ENCODE data around the gene GPR32. TPM values are rescaled to one million over a fixed set of nuclear protein-coding genes. Genes with fewer than 3 reads are reported as not detected.
"Not testable (repeated sequence)": the region's sequence is repeated elsewhere in the genome, so short reads cannot be mapped to it uniquely, and the experiment has no call there.

Gene GPR32
- total RNA-seq, 1 donor from 2014 or later = not detected

GRCh38 chr19:50780753-50781435 lies 10.6 kb downstream of the GPR32 start:
- DNase-seq (ENCODE audit: low read depth, low spot score) = no peak

DNA sequence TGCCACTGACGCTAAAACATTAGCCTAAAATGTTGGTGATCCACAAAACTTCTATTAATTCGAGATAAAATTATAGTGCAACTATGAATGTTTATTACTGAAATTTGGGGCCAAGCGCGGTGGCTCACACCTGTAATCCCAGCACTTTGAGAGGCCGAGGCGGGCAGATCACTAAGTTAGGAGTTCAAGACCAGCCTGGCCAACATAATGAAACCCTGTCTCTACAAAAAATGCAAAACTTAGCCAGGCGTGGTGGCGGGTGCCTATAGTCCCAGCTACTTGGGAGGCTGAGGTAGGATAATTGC lies 13.5 kb downstream of the GPR32 start:
- not testable (repeated sequence) for DNase-seq (ENCODE audit: low read depth, low spot score)

DNA sequence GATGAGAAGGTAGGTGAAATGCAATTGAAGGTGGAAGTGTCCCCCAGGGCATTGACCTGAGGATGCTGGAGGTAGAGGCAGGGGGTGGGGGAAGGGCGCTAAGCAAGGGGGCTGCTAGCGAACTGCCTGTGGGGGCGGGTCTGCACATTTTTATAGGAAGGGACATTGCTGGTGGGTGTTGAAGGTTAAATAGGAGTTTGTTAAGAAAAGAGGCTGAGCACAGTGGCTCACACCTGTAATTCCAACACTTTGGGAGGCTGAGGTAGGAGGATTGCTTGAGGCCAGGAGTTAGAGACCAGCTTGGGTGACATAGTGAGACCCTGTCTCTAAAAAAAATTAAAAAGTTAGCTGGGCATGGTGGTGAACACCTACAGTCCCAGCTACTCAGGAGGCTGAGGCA lies 14.4 kb downstream of the GPR32 start:
- DNase-seq (ENCODE audit: low read depth, low spot score) = no peak

DNA sequence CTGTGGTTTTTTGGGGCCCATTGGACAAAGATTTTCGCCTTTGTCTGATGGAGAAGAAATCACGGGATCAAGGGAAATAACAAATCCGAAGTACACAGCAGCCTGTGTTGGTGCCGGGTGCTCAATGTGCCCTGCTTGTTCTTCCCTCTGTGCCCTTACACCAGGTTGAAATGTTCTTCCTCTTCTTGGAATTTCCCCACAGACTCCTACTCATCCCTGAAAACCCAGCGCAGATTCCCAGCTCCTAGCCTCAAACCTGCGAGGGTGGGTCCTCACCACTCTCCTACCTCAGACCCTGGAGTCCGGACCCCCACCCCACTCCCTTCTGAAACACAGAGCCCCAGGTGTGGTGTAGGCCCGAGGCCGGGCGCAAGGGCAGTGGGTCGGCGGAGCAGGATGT lies 15.1 kb downstream of the GPR32 start:
- DNase-seq (ENCODE audit: low read depth, low spot score) = no peak

- DNase-seq (ENCODE audit: low read depth, low spot score) = no peak
Measured at GRCh38 chr19:50790396-50790795, 20.1 kb downstream of the GPR32 start, which contains the start of gene ACP4. ACP4 (plus strand) TSS chr19:50790415; CDS start chr19:50790415, 0 bp downstream.

GRCh38 chr19:50790922-50791467 lies 20.7 kb downstream of the GPR32 start:
- no peak for DNase-seq (ENCODE audit: low read depth, low spot score)

DNA sequence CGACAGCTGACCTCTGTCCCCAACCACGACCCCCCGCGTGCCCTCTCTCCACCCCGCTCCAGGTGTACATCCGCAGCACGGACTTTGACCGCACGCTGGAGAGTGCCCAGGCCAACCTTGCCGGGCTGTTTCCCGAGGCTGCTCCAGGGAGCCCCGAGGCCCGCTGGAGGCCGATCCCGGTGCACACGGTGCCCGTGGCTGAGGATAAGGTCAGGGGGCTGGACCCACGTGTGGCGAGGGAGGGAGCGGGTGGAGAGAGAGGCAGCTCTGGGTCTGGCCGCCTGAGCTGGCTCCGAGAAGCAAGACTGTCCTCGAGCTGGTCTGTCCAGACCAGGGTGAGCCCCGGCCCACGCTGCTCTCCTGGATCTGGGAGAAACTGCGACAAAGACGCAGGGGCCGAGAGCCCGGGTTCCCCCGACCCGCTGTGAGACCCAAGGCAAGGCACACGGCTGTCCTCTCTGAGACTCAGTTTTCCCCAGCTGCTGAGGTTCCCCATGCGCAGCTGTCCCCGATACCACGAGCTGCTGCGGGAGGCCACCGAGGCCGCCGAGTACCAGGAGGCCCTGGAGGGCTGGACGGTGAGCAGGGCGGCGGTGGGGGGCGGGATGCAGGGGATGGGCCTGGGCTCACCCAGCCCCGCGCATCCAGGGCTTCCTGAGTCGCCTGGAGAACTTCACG lies 21.5 kb downstream of the GPR32 start:
- no peak for DNase-seq (ENCODE audit: low read depth, low spot score)

- no peak for DNase-seq (ENCODE audit: low read depth, low spot score)
Measured at GRCh38 chr19:50792272-50793250, 22.3 kb downstream of the GPR32 start.

DNA sequence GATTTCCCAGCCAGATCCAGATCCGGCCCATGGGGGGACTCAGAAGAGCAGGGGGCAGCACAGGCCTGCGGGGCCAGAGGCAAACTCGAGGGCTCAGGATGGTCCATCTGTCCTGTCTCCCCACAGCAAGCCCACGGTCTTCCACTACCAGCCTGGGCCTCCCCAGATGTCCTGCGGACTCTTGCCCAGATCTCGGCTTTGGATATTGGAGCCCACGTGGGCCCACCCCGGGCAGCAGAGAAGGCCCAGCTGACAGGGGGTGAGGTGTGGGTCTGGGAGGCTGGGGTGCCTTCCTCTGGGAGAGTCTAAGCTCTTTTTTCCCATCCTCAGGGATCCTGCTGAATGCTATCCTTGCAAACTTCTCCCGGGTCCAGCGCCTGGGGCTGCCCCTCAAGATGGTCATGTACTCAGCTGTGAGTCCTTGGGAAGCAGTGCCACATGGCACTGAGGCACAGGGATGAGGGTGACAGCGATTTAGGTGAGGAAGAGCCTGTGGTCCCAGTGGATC lies 23.3 kb downstream of the GPR32 start:
- no peak for DNase-seq (ENCODE audit: low read depth, low spot score)

DNA sequence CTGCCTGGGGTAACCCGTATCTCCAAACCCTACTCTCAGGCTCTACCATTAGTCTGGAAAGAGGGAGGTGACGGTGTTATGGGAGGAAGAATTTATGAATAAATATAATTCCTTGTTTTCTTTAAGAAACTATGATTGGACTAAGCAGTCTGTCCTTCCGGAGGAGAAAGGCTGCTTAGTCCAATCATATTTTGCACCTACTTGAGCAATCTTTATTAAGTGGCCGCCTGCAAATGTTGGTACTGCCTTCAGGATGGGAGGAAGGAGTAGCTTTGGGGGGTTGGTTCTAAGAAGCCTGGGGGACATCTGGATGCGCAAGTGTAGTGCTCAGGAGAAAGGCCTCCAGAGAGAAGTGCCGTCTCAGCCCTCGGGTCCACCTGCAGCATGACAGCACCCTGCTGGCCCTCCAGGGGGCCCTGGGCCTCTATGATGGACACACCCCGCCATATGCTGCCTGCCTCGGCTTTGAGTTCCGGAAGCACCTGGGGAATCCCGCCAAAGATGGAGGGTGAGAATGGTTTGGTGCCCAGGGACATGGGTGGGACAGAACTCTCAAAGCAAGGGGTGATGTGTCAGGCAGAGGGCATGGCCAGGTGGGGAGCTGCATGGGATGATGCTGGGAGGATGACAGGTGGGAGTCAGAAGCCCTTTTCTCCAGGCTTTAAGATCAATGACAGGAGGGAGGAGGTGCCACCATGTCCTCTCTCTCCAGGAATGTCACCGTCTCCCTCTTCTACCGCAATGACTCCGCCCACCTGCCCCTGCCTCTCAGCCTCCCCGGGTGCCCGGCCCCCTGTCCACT lies 24.0 kb downstream of the GPR32 start:
- no peak for DNase-seq (ENCODE audit: low read depth, low spot score)

DNA sequence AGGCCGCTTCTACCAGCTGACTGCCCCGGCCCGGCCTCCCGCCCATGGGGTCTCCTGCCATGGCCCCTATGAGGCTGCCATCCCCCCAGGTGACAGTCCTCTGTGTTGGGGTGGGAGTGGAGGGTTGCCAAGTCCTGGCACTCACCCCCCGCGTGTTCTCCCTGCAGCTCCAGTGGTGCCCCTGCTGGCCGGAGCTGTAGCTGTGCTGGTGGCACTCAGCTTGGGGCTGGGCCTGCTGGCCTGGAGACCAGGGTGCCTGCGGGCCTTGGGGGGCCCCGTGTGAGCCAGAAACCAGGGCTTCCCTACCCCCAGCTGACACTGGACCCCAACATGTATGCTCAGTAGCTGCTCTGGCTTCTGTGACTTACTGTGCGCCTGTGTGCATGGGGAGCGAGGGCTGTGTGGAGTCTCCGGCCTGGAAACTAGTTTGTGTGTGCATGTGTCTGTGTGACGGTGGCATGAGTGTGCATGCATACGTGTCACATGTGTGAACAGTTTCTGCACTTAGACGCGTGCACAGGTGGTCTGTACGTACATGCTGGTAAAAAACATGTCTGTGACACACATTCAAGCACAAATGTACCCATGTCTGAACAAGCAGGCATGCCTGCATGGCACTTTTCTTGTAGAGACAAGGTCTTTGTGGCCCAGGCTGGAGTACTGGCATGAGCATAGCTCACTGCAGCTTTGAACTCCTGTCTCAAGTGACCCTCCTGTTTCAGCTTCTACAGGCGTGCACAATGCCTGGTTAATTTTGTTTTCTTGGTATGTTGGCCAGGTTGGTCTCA lies 24.8 kb downstream of the GPR32 start:
- DNase-seq (ENCODE audit: low read depth, low spot score) = no peak

GRCh38 chr19:50795664-50796073 lies 25.4 kb downstream of the GPR32 start:
- no peak for DNase-seq (ENCODE audit: low read depth, low spot score)

DNA sequence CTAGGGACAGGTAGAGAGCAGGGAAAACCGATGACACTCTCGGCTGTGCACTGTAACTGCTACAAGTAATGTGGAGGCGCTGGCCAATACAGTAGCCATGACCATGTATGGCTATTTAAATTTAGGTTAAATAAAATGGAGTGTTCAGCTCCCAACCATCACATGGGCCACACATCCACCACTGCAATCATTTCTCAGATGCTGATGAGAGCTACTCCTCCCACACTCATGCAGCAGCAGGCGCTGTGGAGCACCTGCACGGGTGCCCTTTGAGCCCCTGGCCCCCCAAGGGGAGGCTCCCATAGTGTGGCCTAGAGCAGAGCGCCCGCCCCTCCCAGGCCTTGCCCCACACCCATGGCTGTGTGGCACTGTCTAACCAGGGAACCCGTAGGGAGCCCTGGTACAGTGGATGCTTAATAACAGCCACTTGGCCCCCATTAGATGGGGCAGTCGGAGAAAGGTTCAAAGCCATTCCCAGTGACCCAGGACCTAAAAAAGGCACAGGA lies 25.9 kb downstream of the GPR32 start:
- DNase-seq (ENCODE audit: low read depth, low spot score) = no peak

GRCh38 chr19:50796634-50797428 lies 26.6 kb downstream of the GPR32 start:
- no peak for DNase-seq (ENCODE audit: low read depth, low spot score)

GRCh38 chr19:50797429-50797780 lies 27.1 kb downstream of the GPR32 start:
- DNase-seq (ENCODE audit: low read depth, low spot score) = no peak

DNA sequence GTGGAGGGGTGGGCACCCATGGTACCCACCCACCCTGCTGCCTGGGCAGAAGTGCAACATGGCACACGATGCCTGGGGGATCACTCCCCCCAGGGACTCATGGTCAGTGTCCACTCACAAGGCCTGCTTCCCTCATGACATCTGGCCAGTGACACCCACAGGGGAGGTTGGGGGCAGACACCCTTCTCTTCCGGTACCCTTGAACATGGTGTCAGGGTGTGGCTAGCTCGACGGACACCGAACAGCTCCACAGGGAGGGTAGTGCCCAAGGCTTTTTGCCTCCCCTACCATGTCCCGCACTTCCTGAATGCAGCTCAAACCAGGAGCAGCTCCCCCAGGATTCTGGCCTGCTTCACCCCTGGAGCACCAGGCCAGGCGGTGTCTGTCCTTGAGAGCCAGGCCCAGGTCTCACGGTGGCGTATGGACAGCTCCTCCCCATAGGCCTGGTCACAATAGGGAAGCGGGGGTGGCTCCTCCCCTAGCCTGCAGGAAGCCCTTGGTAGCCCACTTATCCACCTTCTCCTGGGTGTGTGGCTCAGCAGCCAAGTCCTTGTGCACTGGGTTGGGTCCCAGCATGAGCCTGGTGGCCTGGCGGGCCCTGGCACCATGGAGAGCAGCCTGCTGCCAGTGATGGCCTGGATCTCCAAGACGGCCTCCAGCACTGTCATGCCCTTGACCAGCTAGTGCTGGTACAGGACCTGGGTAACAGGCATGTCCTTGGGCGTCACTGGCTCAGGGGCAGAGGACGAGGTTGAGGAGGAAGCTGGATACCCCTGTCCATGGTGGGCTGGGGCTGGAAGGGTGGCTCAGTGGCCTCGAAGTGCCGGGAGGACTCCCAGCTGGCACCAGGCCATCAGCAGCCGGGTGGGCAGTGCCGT lies 27.8 kb downstream of the GPR32 start:
- DNase-seq (ENCODE audit: low read depth, low spot score) = no peak

GRCh38 chr19:50798659-50799546 lies 28.6 kb downstream of the GPR32 start:
- DNase-seq (ENCODE audit: low read depth, low spot score) = no peak
